ENCODE data around the gene PIWIL1.

PIWIL1 gene

DNA sequence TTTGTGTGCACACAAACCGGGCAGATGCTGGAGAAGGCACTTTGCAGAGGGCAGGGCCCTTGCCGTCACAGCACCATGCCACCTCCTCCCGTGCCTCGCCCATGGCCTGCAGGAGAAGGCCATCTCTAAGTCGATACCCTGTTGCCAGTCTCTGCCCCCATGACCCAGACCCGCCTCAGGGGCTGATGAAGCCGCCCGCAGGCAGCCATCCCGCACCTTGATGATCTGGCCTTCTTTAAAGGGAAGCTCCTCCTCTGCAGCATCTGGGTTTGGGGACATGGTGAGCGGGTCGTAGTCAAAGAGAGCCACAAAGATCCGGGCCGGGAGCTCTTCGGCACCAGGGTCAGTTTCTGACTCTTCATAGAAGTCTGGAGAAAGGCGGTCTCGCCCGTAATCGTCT lies 76.2 kb downstream of the PIWIL1 start:
- Histone ChIP-seq H3K9ac (ENCODE audit: insufficient read length, low read depth) (no peak overlapping the region), H3K9me3 (ENCODE audit: insufficient read depth, low read length) (no peaks in the 10 kb centered on the region), H3K36me3 (ENCODE audit: insufficient read depth, insufficient read length, low read length) (no peaks in the 10 kb centered on the region), H3K4me1 (ENCODE audit: insufficient read depth, insufficient read length) (no peaks in the 10 kb centered on the region), H3K4me3 (ENCODE audit: insufficient read length, low read depth) (no peak overlapping the region), H3K27me3 (ENCODE audit: insufficient read depth, insufficient read length) (no peaks in the 10 kb centered on the region)
- no peak for DNase-seq (ENCODE audit: low read depth, low spot score)
- TF ChIP-seq SUZ12 (IDR thresholded peaks at IDR 0.05; ENCODE audit: extremely low read depth, insufficient read depth, insufficient read length), result no peak
- TF ChIP-seq YY1 (IDR thresholded peaks at IDR 0.05; ENCODE audit: insufficient read depth, insufficient read length), result no peak
- no peak for TF ChIP-seq ZNF274 (IDR thresholded peaks at IDR 0.05; ENCODE audit: low read depth, low read length)

DNA sequence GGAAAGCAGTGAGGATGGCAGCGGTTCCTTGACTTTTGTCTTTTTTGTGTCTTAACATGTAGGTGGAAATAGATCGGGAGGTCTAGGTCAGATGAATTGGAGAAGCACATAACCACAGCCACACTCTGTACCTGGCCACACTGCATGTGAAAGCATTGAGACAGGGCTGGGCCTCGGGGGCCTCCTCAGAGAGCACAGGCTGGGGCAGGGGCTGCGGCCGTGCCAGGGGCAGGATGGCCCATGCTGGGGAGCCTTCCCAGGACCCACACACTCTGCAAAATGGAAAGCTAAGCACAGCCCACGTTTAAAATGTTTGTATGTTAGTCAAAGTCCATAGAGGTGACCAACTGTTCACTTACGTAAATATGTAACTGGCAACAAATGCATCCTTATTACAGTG lies 76.7 kb downstream of the PIWIL1 start:
- Histone ChIP-seq H3K36me3 (ENCODE audit: insufficient read depth, insufficient read length, low read length) (no peaks in the 10 kb centered on the region), H3K9me3 (ENCODE audit: insufficient read depth, low read length) (no peaks in the 10 kb centered on the region), H3K4me1 (ENCODE audit: insufficient read depth, insufficient read length) (no peaks in the 10 kb centered on the region), H3K4me3 (ENCODE audit: insufficient read length, low read depth) (no peak overlapping the region), H3K27me3 (ENCODE audit: insufficient read depth, insufficient read length) (no peaks in the 10 kb centered on the region), H3K9ac (ENCODE audit: insufficient read length, low read depth) (no peak overlapping the region)
- no peak for TF ChIP-seq YY1 (IDR thresholded peaks at IDR 0.05; ENCODE audit: insufficient read depth, insufficient read length)
- no peak for TF ChIP-seq SUZ12 (IDR thresholded peaks at IDR 0.05; ENCODE audit: extremely low read depth, insufficient read depth, insufficient read length)
- no peak for TF ChIP-seq ZNF274 (IDR thresholded peaks at IDR 0.05; ENCODE audit: low read depth, low read length)
- no peak for DNase-seq (ENCODE audit: low read depth, low spot score)

DNA sequence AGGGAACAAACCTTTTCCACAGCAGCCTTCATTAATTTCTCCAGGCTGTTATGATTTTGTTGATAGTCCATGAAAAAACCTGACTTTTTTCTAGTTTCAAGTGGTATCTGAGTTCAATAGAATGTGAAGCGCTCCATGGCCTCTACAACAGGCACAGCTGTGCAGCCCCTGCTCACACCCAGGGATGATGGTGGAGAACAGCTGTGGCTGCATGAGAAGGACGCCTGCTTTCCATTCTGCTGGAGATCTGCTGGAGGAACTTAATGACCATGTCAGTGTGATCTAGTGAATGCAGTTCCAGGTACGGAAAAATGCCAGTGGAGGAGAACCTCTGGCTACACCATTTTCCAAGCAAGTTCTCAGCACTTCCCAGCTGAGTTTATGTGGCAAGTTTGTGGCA lies 80.6 kb downstream of the PIWIL1 start:
- H3K4me1 ChIP-seq (ENCODE audit: insufficient read depth, insufficient read length), result no peaks in the 10 kb centered on the region
- no peaks in the 10 kb centered on the region for H3K9me3 ChIP-seq (ENCODE audit: insufficient read depth, low read length)
- no peaks in the 10 kb centered on the region for H3K27me3 ChIP-seq (ENCODE audit: insufficient read depth, insufficient read length)
- no peak for DNase-seq (ENCODE audit: low read depth, low spot score)
- no peak overlapping the region for H3K9ac ChIP-seq (ENCODE audit: insufficient read length, low read depth)
- no peak overlapping the region for H3K4me3 ChIP-seq (ENCODE audit: insufficient read length, low read depth)
- no peaks in the 10 kb centered on the region for H3K36me3 ChIP-seq (ENCODE audit: insufficient read depth, insufficient read length, low read length)
- no peak for TF ChIP-seq SUZ12 (IDR thresholded peaks at IDR 0.05; ENCODE audit: extremely low read depth, insufficient read depth, insufficient read length)
- no peak for TF ChIP-seq YY1 (IDR thresholded peaks at IDR 0.05; ENCODE audit: insufficient read depth, insufficient read length)
- no peak for TF ChIP-seq ZNF274 (IDR thresholded peaks at IDR 0.05; ENCODE audit: low read depth, low read length)

DNA sequence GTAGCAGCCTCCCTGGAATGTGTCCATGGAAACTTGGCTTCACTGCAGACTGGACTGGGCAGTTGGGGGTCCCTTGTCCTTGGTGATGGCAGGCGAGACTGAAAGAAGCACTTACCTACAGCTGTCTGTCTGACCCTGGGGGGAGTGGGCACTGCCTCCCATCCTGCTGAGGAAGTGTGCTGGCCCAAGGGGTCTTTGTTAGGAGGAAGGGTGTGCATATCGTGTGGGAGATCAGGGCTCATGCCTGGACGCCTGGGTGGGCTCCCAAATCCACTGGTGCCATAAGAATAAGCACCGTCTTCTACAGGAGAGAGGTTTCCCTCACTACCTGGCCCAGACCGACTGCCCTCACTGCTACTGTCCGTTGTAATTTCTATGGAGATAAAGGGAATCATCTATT lies 81.4 kb downstream of the PIWIL1 start:
- H3K27me3 ChIP-seq (ENCODE audit: insufficient read depth, insufficient read length), result no peaks in the 10 kb centered on the region
- H3K4me1 ChIP-seq (ENCODE audit: insufficient read depth, insufficient read length), result no peaks in the 10 kb centered on the region
- no peak for TF ChIP-seq YY1 (IDR thresholded peaks at IDR 0.05; ENCODE audit: insufficient read depth, insufficient read length)
- TF ChIP-seq ZNF274 (IDR thresholded peaks at IDR 0.05; ENCODE audit: low read depth, low read length), result no peak
- no peak for TF ChIP-seq SUZ12 (IDR thresholded peaks at IDR 0.05; ENCODE audit: extremely low read depth, insufficient read depth, insufficient read length)

DNA sequence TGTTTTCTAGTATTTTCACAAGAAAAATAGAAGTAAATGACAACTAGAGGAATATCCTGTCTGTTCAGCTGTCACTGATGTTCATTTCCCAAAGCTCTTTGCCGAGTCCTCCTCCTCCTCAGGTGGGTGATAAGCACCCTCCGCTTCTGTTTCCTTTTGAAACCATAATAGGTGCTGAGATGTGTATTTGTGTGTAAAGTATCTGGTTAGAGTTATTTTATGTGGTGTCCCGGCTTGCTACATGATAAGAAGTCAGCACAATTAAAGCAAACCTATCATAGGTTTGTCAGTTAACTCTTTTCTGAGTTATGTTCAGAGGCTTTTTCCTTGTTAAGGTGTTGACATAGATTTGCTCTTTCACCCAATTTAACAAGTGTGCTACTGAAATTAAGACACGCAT lies 82.4 kb downstream of the PIWIL1 start:
- Histone ChIP-seq H3K4me1 (ENCODE audit: insufficient read depth, insufficient read length) (no peaks in the 10 kb centered on the region), H3K36me3 (ENCODE audit: insufficient read depth, insufficient read length, low read length) (no peaks in the 10 kb centered on the region), H3K9me3 (ENCODE audit: insufficient read depth, low read length) (no peaks in the 10 kb centered on the region), H3K27me3 (ENCODE audit: insufficient read depth, insufficient read length) (no peaks in the 10 kb centered on the region), H3K4me3 (ENCODE audit: insufficient read length, low read depth) (no peak overlapping the region), H3K9ac (ENCODE audit: insufficient read length, low read depth) (no peak overlapping the region)
- DNase-seq (ENCODE audit: low read depth, low spot score), result no peak
- TF ChIP-seq YY1 (IDR thresholded peaks at IDR 0.05; ENCODE audit: insufficient read depth, insufficient read length) (no peak), ZNF274 (IDR thresholded peaks at IDR 0.05; ENCODE audit: low read depth, low read length) (no peak), SUZ12 (IDR thresholded peaks at IDR 0.05; ENCODE audit: extremely low read depth, insufficient read depth, insufficient read length) (no peak)

More for the DNA sequence above, 81.4 kb downstream of the PIWIL1 start:
- Histone ChIP-seq H3K36me3 (ENCODE audit: insufficient read depth, insufficient read length, low read length) (no peaks in the 10 kb centered on the region), H3K4me3 (ENCODE audit: insufficient read length, low read depth) (no peak overlapping the region), H3K9ac (ENCODE audit: insufficient read length, low read depth) (no peak overlapping the region), H3K9me3 (ENCODE audit: insufficient read depth, low read length) (no peaks in the 10 kb centered on the region)
- no peak for DNase-seq (ENCODE audit: low read depth, low spot score)

DNA sequence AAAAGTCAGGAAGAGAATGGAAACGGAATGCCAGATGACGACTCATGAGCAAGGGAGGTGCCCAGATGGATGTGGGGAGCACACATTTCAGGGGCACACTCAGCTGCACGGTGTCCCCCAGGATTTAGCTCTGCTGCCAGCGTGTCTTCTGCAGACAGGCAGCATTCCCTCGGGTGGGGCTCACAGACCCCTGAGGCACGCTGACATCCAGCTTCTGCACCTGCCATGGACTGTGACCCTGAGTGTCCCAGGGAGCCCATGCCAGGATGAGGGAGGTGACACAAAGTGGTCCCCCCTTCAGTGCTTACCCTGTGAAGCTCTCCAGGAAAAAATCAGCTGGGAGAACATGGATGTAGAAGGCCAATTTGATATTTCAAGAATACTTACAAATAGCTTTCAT lies 84.2 kb downstream of the PIWIL1 start:
- no peaks in the 10 kb centered on the region for H3K4me1 ChIP-seq (ENCODE audit: insufficient read depth, insufficient read length)
- H3K36me3 ChIP-seq (ENCODE audit: insufficient read depth, insufficient read length, low read length), result no peaks in the 10 kb centered on the region
- TF ChIP-seq SUZ12 (IDR thresholded peaks at IDR 0.05; ENCODE audit: extremely low read depth, insufficient read depth, insufficient read length) (no peak), YY1 (IDR thresholded peaks at IDR 0.05; ENCODE audit: insufficient read depth, insufficient read length) (no peak), ZNF274 (IDR thresholded peaks at IDR 0.05; ENCODE audit: low read depth, low read length) (no peak)
- no peak overlapping the region for H3K4me3 ChIP-seq (ENCODE audit: insufficient read length, low read depth)
- H3K9me3 ChIP-seq (ENCODE audit: insufficient read depth, low read length), result no peaks in the 10 kb centered on the region
- H3K27me3 ChIP-seq (ENCODE audit: insufficient read depth, insufficient read length), result no peaks in the 10 kb centered on the region
- no peak for DNase-seq (ENCODE audit: low read depth, low spot score)
- H3K9ac ChIP-seq (ENCODE audit: insufficient read length, low read depth), result no peak overlapping the region

Data from NT2/D1 (cell line).